ENCODE results near the gene HDAC11. TPM values are rescaled to one million over a fixed set of nuclear protein-coding genes. Genes with fewer than 3 reads are reported as not detected.
A peak's percentile ranks its signal among the peaks of the same experiment; 100 is the strongest.
"Not testable (repeated sequence)": the region's sequence is repeated elsewhere in the genome, so short reads cannot be mapped to it uniquely, and the experiment has no call there.

HDAC11 gene
- total RNA-seq, 2 donors from 2014 or later, result 12.9 to 15.3 TPM

DNA sequence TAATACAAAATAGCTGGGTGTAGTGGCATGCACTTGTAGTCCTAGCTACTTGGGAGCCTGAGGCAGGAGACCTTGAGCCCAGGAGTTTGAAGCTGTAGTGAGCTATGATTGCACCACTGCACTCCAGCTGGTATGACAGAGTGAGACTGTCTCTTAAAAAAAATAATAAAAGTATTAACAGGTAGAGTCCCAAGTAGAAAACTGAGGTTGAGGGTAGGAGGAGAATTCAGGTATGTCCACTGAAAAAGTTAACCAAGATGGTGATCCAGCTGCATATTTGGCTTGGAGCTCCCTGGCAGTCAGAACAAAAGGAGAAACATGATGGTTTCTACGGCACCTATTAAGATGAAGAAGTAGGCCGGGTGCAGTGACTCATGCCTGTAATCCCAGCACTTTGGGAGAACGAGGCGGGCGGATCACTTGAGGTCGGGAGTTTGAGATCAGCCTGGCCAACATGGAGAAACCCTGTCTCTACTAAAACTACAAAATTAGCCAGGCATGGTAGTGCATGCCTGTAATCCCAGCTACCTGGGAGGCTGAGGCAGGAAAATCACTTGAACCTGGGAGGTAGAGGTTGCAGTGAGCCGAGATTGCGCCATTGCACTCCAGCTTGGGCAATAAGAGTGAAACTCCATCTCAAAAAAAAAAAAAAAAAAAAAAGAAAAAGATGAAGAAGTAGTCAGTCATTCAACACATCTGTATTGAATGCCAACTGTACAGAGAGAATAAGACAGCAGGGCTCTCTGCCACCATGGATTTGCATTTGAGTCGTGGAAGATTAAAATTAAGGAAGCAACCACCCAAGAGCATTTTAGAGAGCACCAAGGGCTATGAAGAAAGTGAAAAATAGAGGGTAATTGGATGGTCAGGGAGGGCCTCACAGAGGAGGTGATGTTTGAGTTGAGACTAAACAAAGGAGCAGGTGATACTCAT, 5.8 kb downstream of the HDAC11 start:
- peak; percentile 79 for DNase-seq (ENCODE audit: low spot score)

DNA sequence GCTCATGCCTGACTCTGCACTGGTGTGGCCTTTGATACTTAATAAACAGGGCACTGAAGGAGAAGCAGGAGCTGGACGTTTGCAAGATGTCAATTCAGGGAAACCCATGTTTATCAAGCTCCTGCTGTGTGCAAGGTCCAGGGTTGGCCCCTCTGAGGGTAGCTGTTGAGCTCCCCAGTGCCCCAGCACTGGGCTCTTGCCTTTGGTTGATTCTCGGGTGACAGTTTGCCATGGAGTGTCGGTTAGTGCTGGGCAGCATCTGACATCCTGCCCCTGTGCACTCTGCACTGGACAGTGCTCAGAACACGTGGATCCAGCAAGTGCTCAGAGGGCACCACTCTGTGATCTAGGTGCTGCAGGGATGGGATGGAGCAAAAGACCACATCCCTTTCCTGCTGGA, 7.3 kb downstream of the HDAC11 start:
- intact Hi-C loops (cut with DNase I), result no loop called here
- peak; percentile 31 for DNase-seq (ENCODE audit: low spot score)

More for the DNA sequence above, 5.8 kb downstream of the HDAC11 start:
- intact Hi-C loops (cut with DNase I), result not testable (repeated sequence)

DNA sequence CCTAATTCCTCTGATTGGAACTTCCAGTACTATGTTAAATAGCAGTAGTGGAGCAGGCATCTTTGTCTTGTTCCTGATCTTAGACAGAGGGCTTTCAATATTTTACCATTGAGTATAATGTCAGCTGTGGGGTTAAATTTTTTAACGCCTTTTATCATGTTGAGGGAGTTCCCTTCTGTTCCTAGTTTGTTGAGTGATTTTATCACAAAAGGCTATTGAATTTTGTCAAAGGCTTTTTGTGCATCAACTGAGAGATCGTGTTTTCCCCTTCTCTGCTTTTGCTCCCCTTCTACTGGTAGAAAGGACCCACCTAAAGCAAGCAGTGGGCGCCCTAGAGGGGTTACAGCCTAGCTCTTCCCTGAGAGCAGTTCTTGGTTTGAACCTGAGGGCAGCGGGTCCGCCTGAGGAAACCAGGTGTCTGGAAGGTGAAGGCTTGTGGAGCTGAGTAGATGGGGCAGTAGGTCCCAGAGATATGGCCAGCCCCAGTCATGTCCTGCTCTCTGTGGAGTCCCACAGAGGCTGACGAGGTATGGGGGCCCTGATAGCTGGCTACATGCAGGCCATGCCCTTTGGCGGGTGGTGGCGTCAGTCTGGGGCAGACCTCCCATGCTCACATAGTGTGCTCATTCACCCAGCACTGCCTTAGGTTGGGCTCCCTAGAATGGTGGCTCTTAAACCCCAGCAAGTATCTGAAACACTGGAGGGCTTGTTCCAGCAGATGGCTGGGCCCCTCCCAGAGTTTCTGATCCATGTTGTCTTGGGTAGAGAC, 11.3 kb downstream of the HDAC11 start:
- DNase-seq (ENCODE audit: low spot score), result peak; percentile 68
- intact Hi-C loops (cut with DNase I), result no loop called here

DNA sequence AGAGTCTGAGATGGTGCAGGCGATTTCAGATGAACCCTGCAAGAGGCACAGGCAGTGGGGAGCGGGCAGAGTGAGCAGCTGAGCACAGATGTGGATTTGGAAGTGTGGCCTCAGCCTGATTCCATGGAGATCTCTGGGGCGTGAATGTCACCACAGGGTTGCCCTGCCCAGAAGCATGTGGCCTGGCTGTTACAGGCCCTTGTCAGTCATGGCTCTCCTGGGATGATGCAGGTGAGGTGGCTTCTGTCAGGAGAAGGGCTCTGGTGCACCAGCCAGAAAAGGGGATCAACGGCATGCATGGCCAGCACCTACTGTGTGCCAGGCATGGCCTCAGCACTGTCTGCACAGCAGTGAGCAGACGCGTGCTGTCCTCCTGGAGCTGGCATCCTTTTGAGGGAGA, 11.9 kb downstream of the HDAC11 start:
- intact Hi-C loops (cut with DNase I), result no loop called here
- DNase-seq (ENCODE audit: low spot score), result peak; percentile 42

DNA sequence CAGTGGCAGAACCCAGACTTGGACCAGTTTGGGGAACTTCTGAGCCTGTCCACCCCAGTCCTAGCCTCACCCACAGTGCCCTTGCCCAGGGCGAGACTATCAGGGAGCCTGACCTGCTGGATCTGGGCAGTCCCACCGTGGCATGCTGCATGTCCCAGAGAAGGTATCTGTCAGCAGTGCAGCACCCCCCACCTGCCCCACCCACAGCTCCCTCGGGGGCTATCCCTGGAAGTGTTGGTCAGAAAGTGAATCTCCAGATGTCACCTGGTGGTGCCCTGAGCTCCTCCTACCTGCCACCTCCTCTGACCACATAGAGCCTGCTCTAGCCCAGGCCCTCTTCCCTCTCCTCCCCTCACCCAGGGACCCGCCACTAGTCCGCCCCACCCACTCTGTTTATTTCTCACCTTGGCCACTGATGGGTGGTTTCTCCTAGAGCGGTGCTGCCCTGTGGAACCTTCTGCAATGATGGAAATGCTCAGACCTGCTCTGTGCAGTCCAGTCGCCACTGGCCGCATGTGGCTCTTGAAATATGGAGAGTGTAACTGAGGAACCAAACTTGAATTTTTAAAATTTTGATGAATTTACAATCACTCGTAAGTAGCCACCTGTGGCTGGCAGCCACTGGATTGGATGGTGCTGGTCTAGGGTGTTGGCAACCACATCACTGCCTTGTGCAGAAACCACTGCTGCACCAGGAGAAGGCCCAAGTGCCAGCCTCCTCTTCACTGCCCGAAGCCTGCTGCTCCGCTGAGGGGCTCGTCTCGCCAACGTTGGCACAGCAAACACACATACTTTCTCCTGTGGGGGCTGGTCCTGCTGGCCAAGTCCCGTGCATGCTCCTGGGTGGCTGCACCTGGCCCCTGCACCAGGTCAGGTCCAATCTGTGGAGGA, 13.1 kb downstream of the HDAC11 start:
- intact Hi-C loops (cut with DNase I), result no loop called here
- DNase-seq (ENCODE audit: low spot score), result peak; percentile 58

DNA sequence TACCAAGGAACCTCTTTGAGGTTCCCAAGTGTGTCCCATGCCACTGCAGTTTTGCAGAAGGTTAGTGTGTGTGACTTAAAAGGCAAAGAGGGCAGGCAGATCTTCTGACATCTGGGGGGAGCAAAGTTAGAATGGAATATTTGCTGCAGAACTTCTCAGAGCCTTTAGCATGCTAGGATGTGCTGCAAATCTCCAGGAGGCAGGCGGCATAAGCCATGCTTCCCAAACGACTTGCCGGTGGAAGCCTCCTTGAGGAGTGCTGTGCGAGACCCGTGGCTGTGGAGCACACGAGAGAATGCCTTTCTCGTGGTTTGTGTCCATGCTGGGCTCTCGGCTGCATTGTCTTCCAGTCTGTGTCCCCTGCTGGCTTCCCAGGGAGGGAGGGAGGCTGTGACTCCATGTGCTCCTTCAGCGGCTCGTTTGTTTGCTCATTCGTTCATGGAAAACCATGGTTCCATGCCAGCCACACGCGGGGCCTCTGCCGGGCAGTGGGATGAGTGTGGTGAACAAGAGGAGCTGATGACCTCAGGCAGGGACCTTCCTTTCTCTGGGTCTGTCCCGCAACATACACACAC, 13.8 kb downstream of the HDAC11 start:
- no peak for DNase-seq (ENCODE audit: low spot score)
- intact Hi-C loops (cut with DNase I), result loop anchor here (2.0 kb wide), 1 partner anchor 155 kb away; no protein-coding TSS in a partner anchor

DNA sequence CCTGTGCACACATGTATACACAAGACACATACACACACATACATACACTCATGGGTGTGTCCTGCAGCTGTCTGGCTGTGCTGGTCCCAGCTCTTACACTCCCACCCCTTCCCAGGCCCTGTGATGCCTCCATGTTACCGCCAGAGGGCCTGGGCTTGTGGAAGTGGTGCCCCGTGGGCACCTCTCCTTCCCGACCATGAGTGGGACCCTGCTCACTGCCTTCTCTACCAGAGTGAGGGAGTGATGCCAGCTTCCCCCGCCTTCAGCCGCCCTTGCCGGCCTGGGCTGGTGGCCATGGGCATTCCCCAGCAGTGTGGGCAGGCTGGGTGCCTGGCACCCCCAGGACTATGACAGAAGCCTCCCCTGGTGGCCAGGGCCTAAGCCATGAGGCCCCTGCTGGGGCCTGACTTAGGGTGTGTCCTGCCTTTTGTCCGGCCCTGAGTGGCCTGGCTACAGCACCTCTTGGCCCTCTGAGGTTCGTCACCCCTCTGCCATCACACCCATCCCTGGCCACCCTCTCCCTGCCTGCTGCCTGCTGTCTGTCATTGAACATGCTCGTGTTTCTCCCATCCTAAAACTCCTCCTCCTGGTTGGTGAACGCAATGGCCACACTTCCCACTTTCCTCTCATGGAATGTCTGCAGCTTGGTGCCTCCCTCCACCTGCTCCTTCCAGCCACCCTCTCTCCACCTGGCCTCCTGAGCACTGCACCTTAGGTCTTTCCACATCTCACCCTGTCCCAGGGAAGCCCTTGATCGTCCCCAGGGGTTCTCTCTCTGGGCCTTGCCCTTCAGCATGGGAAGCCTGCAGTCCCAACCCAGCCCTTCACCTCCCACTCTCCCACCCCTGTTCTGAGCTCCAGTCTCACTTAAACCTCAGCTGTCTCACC, 14.6 kb downstream of the HDAC11 start:
- DNase-seq (ENCODE audit: low spot score), result peak; percentile 78
- intact Hi-C loops (cut with DNase I), result loop anchor here (2.0 kb wide), 1 partner anchor 154 kb away; no protein-coding TSS in a partner anchor

DNA sequence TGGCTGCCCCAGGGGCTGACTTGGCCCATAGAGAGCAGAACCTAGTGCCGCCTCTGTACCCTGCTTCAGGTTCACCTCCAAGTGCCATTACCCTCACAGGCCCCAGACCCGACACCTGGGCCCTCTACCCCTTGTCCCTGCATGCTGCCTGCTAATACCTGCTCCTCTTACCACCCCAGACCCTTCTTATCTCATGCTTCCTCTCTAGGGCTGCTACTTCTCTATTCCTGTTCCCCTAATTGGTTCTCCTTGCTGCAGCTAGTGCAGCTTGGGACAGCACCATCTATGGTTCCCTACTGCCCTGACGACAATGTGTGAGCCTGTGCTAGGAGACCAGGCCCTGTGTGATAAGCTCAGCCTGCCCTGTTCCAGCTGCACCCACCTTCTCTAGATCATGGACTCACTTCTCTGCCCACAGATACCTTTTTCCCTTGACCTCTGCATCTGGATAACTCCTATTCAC, 15.3 kb downstream of the HDAC11 start:
- intact Hi-C loops (cut with DNase I), result loop anchor here (2.0 kb wide), 1 partner anchor 153 kb away; no protein-coding TSS in a partner anchor
- no peak for DNase-seq (ENCODE audit: low spot score)

DNA sequence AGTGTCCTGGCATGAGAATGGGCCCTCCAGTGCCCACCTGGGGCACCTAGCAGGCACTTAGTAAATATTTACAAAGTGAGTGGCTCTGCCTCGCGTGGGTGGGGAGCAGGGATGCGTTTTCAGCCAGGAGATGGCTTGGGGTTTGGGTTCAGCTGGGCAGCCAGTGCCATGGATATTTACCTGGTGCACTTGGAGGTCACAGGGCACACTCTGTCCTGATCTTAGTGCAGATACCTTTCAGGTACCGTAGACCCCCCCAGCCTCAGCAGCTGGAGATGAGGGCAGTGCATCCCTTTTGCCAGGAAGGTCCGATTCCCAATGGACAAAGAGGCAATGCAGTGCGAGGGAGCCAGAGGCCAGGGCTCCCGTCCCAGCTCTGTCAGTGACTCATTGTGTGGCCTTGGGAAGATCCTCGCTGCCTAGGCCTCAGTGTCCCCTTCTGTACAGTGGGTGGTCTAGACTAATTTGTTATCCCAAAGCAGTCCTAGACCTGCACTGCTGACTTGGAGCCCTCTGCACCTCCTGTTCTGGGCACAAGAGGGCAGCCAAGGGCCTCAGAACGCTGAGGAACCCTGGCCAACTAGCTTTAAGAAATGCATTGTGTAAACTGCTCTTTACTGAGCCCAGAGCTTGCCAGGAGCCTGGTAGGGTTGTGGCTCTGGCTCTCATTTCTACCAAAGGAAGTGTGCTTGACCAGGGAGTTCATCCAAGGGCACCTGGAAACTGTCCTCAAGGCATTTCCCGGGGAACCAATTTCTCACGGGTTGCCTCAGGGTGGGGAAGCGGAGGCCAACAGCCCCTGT, 16.0 kb downstream of the HDAC11 start:
- DNase-seq (ENCODE audit: low spot score), result peak; percentile 93

DNA sequence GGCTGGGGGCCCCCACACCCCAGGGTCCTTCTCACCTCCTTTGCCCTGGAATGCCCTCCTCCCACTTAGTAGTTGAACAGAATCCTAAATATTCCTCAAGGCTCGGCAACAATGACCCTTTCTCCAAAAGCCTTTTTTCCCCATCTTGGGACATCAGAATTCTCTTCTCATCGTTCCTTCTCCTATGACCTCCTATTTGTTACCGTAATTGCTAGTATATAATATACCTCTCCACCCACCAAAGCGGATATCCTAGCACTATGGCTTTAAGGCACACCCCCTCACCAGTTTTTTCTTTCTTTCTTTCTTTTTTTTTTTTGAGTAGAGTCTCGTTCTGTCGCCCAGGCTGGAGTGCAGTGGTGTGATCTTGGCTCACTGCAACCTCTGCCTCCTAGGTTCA, 16.8 kb downstream of the HDAC11 start:
- intact Hi-C loops (cut with DNase I), result no loop called here
- DNase-seq (ENCODE audit: low spot score), result peak; percentile 1

More for the DNA sequence above, 16.0 kb downstream of the HDAC11 start:
- intact Hi-C loops (cut with DNase I), result loop anchor here (2.0 kb wide), 1 partner anchor 153 kb away; no protein-coding TSS in a partner anchor

DNA sequence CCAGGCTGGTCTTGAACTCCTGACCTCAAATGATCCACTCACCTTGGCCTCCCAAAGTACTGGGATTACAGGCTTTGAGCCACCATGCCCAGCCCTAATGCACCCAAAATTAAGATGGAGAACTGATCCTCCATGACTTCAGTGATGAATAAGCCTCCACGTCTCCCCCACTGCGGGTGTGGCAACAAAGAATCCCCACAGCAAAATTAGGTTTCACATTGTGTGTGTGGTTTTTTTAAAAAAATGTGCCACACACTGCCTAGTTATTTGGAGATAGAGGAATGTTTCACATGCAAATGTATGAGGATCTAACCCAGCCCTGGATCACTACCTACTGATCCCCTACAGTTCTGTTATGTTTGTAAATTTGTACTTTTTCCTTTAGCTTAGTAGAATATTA, 17.3 kb downstream of the HDAC11 start:
- intact Hi-C loops (cut with DNase I), result no loop called here

DNA sequence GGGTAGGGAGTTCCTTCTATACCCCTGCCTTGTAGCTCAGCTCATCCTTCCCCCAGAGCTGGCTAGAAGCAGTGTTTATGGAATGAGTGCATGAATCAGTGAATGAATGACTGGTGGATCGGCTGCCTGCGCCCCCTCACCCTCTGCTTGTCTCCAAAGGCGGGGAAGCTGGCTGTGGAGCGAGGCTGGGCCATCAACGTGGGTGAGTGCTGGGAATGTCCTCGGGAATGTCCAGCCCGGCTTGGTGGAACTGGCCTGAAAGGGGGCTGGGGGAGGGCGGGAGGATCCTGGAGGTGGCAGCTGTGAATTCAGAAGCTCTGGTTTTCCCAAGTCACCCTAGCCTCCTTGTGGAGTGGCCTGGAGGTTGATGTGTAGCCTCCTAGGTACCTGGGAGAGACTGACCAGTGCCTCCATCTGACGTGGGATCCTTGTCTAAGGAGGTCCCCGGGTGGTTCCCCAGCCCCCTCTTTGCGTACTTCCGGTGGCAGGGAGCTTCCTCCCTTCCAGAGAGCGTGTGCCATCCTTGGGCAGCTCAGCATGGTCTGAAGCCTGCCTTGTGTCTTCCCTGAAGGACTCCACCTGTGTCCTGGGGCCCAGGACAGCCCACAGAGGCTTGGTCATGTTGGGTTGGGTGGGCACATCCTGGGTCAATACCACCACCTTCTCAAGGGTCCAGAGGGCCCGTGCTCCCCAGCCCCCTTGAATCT, 18.4 kb downstream of the HDAC11 start:
- peak; percentile 81 for DNase-seq (ENCODE audit: low spot score)

More for the DNA sequence above, 17.3 kb downstream of the HDAC11 start:
- DNase-seq (ENCODE audit: low spot score), result peak; percentile 34

DNA sequence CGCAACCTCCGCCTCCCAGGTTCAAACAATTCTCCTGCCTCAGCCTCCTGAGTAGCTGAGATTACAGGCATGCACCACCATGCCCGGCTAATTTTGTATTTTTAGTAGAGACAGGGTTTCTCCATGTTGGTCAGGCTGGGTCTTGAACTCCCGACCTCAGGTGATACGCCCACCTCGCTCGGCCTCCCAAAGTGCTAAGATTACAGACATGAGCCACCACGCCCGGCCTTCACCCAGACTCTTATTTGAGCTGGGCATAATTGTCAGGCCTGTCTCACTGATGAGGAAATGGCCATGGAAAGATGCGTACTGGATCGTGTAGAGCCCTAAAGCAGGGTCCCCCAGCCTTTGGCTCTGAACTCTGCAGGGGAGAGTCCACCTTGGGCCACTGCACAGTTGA, 19.1 kb downstream of the HDAC11 start:
- DNase-seq (ENCODE audit: low spot score), result peak; percentile 49
- intact Hi-C loops (cut with DNase I), result not testable (repeated sequence)

More for the DNA sequence above, 18.4 kb downstream of the HDAC11 start:
- intact Hi-C loops (cut with DNase I), result no loop called here

DNA sequence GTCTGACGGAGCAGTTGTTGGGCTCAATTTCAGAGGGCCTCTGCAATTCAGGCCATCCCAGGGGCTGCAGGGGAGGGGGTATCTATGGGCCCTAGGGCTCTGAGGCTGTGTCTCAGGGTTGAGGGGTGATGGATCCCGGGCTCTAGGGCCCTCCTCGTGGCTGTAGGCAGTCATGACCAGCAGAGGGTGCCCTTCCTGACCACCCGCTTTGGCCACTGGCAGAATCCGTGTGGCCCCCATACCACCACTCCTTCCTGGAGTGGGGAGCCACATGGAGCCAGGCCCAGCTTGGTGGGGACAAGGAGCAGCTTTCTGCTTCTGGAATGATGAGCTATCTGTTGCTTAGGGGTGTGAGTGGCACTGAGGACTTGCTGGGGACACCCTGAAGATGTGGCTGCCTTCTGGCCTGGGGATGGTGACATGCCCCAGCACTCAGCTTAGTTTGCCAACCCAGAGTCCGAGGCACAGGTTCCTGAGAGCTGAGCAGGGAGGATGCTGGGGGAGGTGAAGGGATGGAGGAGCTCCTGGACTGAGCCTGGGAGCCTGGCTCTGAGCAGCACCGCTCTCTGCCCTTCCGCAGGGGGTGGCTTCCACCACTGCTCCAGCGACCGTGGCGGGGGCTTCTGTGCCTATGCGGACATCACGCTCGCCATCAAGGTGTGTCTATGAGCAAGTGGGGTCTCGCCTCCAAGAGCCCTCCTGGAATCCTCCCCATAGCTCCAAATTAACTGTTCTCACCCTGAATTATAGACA, 20.2 kb downstream of the HDAC11 start:
- DNase-seq (ENCODE audit: low spot score), result peak; percentile 68
- intact Hi-C loops (cut with DNase I), result no loop called here

DNA sequence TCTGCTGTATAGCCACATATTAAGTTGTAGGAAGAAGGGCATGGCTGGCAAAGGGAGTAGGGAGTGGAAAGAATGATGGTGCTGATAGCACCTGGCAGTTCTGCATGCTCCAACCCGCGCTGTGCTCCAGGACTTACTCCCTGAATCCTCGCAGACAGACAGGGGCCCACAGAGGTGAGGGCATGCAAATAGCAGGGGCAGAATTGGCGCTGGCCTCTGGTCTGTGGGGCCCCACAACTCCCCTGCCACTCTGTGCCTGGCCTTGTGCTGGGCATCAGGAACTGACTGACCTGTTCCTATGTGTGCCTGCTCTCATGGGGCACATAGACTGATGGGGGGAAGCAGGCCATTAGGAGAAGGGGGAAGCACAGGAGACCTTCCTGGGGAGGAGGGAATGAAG, 20.9 kb downstream of the HDAC11 start:
- DNase-seq (ENCODE audit: low spot score), result peak; percentile 37
- intact Hi-C loops (cut with DNase I), result no loop called here
